GM19328 (cell line): ENCODE results near the gene TSPAN17.

Experiments used
- ATAC-seq: cut with Tn5 transposase; IDR thresholded peaks from one replicate; pipeline ENCODE4 v1.9.1; 2021; ENCODE audit warnings: mild to moderate bottlenecking, moderate library complexity; ENCODE audit not compliant: unreplicated experiment

The TSPAN17 gene

DNA sequence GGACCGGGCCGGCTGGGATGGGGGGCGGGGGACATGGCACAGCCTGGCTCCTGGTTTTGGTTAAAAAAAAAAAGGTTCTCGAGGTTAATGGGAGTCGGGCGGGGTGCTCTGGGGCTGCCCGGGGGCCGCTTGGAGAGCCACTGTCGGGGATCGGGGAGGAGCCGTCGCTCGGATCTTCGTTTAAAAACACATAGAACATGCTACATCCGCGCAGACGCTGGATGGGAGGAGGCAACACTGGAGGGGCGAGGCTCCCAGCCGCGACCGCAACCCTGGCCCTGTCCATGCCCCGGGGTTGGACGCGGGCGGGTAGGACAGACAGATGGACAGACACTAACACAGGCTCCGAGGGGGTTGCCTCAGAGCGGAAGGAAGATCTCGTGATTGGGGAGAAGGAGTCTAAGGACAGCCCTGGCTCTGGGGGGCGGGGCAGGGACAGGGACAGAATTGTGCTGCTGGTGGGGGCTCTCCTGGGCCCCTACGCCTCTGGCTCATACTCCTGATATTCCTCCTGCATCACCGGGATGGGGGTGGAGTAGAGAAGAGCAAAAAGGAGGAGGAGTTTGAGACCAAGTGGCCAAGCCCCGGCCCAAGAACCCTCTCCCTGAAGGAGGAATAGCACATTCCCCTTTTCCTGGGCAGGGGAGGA lies 26.8 kb upstream of the TSPAN17 start:
- ATAC-seq = no peak

DNA sequence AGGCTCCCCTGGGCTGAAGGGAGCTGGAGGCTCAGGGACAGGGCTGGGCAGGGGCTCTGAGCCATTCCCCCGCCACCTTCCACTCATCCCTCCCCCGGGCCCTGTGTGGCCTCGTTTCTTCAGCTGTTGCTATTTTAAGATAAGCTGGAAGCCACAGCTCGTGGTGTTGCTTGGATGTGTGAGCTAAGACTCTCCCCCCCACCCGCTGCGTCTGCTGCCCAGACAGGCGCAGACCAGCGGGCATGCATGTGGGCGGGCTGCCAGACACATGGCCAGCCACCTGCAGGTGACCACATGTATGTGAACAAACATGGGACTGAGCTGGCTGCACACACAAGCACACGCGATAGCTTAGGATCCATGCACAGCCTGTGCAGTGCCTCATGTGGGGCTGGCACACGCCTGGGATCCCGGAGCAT lies 25.6 kb upstream of the TSPAN17 start:
- ATAC-seq = no peak

DNA sequence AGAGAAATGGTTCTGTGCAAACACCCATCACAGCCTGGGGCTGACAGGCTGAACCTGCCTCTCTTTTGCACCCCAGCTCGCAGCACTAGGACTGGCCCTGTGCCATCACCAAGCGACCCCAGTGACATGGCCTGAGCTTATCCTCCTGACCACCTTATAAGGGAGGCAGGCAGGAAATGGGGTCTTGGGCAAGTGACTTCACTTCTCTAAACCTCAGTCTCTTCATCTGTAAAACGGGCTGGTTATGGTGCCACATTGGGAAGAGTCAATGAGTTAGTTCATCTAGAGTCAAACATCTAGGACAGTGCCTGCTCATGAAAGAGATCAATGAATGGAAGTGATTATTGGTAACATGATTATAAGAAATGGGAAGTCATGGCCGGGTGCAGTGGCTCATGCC lies 23.1 kb upstream of the TSPAN17 start:
- no peak for ATAC-seq

DNA sequence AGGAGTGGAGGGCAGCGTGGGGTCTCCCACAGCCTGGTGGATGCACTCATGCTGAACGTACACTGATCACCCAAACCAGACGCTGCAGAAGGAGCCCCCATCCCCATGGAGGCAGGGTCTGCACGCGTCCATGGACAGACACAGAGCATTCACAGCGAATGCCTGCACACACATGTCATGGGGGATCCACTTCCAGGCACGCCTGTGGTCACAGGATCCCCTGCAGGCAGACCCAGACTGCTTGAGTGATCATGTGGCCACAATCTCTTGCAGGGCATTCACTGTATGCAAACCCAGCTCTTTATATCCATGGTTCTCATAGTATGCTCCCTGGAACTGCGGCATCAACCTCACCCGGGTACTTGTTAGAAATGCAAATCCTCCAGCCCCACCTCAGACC lies 22.3 kb upstream of the TSPAN17 start:
- no peak for ATAC-seq

DNA sequence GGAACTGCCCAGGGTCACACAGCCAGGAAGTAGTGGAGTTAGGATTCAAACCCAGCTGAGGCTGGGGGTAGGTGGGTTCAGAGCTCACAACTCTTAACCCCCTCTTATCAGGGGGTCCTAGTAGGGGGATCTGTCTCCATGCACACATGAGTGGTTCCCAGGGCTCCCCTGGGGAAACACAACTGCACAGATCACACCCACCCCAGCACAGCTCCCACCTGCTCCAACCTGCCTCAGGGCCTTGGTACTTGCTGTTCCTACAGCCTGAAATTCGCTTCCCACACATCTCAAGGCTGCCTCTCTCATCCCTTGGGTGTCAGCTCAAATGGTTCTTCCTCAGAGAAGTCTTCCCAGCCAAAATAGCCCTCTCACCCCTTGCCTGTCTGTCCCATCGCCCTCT lies 21.8 kb upstream of the TSPAN17 start:
- no peak for ATAC-seq

DNA sequence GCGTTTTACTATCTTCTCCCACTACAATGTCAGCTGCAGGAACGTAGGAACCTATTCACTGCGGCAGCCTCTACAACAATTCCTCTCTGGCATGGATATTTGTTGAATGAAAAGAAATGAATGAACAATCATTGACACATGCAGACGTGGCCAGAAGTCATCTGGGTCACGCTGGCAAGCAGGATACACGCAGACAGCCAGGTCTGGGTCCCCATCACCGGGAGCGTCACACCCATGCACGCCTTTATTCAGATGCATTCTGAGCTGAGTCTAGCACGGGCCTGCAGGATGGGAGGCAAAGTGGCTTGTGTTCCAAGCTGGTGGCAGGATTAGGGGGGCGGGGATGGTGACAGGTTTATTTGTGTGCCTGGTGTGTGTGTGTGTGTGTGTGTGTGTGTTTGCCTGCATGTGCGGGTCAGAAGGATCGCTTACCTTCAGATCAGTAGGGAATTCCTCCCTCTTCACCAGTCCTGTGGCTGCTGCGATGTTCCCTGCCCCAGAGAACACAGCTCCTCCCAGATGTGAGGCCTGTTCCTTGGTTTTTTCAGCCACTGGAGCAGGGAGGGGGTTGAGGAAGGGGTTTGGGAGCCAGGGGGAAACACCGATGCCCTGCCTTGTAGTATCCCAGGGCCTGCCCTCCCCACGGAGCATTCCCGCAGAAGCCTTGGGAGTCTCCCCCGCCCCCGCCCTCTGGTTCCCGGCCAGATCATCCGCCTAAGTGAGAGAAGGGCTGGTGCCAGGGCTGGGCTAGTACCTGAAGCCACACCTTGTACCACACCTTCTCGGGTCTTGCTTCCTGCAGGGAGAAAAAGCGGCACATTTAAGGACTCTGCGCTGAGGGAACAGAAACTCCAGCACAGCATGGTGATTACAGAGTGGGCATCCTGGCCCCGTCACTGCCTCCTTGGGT lies 21.1 kb upstream of the TSPAN17 start:
- ATAC-seq = no peak

DNA sequence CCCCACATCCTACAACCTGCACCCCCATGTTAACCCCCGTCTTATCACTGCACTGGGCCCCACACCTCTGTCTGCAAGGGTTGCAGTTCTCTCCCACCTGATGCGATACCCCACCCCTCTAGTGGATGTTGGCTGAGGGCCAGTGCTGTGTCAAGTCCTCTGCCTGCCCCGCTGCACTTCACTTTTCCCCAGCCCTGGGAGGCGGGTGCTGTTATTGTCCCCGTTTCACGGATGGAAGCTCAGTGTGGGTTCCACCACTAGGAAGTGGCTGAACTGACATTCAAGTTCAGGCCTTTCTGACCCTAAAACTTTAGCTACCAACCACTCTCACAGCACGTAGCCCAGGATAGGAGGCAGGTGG lies 20.4 kb upstream of the TSPAN17 start:
- no peak for ATAC-seq

DNA sequence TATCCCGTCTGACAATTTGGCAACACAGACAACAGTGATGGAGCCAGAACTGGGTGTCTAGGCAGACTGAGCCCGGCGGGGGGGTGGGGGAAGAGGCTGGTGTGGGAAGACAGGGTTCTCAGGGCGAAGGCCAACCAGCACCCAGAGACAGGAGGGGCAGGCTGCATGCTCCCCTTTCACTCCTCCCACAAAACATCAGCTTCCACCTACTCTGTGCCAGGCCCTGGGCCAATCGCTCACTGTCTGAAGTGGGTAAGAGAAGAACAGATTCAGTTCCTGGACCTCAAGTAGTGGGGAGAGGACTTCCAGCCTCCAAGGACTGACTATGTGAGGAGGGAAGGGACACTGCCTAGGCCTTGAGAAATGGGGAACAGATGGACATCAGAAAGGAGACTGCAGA lies 19.7 kb upstream of the TSPAN17 start:
- no peak for ATAC-seq

DNA sequence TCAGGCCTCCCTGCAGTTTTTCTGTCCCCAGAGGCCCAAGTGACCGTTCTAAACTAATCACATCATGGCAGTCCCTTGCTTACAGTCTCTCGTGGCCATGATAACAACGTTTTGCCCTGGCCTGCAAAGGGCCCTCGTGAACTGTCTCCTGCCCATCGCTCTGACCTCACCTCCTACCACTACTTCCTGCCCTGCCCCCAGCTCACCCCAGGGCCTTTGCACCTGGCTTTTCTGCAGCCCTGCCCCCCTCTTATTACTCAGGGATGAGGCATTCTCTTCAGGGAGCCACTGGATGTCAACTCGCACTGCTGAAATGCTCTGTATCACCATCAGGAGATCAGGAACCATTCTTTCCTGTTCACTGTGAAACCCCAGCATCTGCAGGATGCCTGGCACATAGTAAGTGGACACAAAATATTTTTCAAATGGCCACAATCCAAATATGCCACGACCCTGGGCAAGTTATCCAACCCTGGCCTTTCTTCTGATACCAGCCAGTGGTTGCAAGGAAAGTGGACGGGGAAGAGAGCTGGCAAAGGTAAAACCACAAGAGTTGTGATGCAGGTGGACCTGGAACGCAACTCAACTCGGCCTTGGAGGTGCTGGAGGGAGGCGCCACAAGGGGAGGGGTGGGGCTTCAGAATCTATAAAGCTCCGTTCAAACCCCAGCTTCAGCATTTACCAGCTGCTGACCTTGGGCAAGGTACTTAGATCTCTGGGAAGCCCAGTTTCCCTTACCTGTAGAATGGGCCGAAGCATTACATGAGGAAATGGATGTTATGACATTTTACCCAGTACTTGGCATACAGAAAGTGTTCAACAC lies 18.7 kb upstream of the TSPAN17 start:
- ATAC-seq = no peak

DNA sequence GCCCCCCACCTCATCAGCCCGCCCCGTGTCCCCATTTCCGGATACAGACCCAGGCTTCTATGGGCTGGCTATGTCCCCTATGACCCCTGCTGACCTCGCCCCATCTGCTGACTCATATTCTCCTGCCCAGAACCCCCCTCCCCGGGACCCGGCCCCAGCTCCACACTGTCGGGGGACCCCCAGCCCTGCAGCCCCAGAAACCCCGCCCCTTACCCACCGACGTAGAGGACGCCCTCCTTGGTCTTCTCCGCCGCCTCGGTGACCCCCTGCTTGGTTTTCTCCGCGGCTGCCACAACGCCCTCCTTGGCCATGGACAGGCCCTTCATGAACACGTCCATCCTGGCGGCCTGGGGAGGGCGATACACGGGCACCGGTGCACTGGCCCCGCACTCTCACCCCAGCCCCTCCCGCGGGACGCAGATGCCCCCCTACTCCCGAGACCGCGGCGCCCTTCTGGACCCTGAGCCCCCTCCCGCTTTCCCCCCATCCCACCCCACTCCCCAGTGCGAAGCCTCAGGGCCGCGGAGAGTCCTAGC lies 17.9 kb upstream of the TSPAN17 start:
- ATAC-seq = no peak

DNA sequence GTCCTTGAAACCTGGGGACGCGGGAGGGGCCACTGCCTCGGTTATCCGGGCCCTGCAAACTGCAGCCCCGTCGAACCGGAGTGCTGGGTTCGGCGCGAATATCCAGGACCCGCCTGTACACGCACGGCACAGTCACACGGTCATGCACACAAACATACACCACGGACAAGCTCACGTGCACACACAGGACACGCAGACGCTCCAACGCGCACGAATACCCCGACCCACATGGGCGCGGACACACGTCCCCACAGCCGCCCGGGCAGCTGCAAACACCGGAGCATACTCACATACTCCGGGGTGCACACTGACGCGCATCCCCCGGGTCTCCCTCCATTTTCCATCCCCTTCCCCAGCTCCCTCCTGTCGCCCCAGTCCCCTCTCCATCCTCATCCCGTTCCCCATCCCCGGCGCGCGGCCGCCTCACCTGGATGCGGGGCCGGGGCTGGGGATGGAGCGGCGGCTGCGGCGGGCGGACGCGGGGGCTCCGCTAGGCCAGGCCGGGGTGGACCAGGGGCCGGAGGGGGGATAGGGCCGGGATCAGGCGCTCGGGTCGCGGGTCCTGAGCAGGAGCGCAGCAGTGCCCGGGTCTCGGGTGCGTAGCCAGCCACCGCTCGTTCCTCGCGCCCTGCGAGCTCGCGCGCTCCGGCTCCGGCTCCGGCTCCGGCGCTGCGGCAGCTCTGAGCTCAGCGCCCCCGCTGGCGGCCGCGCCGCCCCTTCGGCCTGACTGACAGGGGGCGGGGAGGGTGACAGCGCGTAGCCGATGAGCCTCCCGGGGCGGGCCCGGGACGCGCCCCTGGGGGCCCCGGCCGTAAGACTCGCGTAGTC lies 17.2 kb upstream of the TSPAN17 start, which contains the start of the genes EIF4E1B and SNCB:
TSS of gene EIF4E1B (plus strand) at position 823 of the 828 bp plus-strand sequence. CDS start 12,113 bp downstream, outside the sequence.
TSS of gene SNCB (minus strand) at position 682 of the 828 bp plus-strand sequence. CDS start 880 bp downstream, outside the sequence.
- no peak for ATAC-seq

DNA sequence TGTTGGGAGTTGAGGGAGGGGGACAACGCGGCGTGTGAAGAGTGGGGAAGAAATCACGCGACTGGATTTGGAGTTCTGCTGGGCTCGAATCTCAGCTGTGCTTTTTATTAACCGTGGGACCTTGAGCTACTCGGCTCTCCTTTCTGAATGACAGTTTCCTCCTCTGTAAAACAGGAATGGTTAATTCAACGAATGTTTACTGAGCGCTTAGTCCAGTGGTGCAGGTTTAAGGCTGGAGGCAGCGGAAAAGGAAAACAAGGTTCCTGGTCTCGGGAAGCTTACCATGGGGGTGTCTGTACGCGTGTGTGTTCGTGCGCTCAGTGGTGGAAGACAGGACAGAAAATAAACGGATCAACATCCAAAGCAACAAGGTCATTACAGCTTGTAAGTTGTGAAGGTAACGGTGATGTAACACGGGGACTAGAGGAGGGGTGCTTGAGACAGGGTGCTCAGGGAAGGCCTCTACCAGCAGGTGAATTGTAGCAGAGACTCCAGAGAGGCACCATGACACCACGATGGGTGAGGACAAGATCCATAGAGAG lies 16.5 kb upstream of the TSPAN17 start:
- no peak for ATAC-seq

DNA sequence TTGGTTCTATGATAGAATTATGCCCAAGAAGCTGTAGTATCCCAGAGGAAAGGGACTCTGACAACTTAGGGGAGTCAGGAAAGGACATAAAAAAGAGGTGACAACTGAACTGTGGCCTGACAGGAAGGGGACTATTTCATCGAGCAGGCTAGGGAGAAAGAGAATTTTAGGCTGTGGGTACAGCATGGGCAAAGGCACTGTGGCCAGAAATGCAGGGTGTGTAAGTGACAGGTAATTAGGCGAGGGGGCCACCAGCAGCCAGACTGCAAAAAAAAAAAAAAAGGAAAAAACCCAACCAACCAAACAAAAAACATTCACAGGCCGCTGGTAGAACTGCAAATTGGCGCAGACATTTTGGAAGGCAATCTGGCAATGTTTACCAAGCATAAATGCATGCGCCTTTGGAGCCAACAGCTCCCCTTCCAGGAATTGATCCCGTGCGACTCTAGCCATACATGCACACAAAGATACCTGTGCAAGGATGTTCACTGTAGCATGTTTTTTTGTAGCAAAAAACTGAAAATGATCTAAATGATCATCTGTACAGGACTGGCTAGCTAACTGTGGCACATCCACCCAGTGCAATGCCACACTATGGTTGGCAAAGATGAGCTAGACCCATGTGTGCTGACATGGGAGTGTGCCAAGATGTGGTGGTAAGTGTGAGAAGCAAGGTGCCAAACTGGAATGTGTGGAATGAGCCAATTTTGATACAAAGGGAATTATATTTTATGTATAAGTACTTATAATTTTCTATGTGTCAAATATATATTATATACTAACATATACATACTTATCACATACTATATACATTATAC lies 15.7 kb upstream of the TSPAN17 start:
- no peak for ATAC-seq

DNA sequence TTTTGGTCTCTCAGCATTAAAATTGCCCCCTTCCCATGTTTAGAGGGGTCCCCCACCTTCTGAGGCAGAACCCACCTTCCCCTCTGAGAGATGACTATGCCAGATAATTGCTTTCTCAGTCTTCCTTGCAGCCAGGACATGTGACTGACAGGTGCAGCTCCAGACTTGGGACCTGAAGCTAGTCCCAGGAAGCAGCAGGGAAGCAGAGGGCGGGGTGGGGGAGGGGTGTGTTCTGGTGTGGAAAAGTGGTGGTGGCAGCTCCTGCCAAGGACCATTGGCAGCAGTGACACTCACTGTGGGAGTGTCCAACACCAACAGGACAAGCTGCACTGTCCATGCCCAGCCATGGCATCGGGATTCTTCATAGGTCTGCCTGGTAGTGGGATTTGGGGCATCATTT lies 14.5 kb upstream of the TSPAN17 start:
- no peak for ATAC-seq

DNA sequence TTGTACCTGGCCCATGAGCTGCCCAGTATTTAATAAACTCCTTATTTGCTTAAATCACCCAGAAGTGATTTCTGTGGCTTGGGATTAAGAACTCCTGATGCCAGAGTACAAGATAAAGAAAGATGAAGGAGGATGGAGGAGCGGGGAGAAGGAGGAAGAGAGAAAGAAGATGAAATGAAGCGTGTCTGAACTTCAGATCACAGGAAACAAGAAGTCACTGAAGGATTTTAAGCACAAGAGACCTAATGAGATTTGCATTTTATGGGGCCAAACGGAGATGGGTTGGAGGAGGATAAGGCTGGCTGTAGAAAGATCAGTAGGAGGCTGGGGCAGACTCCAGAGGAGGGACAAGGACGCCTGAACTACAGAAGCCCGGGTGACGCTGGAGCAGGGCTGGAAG lies 13.7 kb upstream of the TSPAN17 start:
- no peak for ATAC-seq

DNA sequence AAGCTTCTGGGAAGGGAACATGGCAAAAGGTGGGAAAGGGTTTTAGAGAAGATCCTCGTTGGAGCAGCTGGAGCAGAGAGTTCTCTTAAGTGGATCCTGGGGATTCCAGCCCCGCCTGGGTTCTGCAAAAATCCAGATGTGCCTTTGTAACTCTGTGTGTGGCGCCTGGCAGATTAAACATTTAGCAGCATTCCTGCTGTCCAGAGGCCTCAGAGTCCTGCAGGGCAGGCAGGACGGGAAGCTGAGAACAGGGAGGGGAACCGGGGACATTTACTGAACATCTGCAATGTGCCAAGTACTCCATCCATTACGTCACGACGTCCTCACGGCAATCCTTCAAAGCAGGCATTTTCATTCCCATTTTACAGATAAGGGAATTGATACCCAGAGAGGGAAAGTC lies 10.9 kb upstream of the TSPAN17 start:
- ATAC-seq = no peak

DNA sequence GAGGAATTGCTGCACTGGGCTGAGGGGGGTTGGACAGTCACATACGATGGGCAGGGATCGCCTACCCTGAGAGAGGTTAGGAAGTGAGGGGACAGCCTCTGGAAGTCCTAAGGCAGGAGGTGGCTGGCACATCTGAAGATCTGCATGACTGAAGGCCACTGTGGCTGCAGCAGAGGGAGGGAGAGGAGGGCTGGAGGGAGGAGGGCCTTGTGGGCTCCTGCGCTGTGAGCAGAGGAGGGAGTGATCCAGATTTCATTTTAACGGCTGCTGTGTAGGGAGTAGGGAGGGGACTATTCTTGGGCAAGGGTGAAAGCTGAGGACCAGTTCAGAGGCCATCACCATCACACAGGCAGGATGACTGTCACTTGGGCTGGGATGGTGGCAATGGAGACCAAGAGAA lies 9.7 kb upstream of the TSPAN17 start:
- no peak for ATAC-seq

DNA sequence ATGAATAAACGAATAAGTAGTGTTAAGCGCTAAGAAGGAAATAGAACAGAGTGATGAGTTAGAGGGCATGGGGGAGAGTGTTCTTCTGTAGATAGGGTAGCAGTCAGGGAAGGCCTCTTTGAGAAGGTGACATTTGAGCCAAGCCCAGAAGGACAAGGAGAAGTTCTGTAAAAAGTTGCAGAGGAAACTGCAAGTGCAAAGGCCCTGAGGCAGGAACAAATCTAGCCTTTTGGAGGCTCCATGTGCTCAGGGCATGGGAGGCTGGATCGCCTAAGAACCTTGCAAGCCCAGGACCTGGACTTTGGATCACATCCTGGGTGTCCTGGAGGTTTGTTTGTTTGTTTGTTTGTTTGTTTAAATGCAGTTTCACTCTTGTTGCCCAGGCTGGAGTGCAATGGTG lies 8.8 kb upstream of the TSPAN17 start:
- ATAC-seq = no peak

DNA sequence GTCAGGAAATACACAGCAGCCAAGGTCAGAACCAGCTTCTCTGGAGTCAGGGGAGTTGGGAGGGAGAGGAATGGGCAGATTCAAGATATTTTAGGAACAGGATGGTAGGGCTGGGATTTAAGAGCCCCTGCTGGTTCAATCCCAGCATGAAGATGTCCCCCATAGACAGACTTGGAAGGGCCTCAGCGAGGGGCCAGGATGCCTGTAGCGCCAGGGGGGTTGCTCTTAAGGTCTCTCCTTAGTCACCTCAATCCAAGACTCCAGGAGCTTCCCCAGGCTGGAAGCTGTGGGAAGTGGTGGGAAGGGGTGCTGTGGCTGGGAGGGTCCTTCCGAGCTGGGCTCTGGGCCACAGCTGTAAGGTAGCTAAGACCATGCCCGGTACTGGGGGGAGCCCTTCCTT lies 8.1 kb upstream of the TSPAN17 start:
- ATAC-seq = no peak
